PFSK-1 (cell line): Measurements from ENCODE around the gene STRIP2.

ENCODE experiments used
- POLR2AphosphoS5 ChIP-seq: IDR thresholded peaks from 2 replicates; pipeline ENCODE4 v1.6.1; 2012; ENCODE audit warnings: low read depth, mild to moderate bottlenecking, control low read depth, low read length, moderate library complexity
- REST ChIP-seq, 2 experiments: IDR thresholded peaks; 2 replicates each; pipeline versions ENCODE4 v1.6.1 to v1.8.0; 2011 to 2012; ENCODE audit warnings: low read depth in 2 of 2, low read length in 2 of 2, control low read depth in 1 of 2, inconsistent platforms in 1 of 2, mild to moderate bottlenecking in 1 of 2, moderate library complexity in 1 of 2; ENCODE audit not compliant: insufficient read depth in 1 of 2
- SIN3A ChIP-seq: IDR thresholded peaks from 2 replicates; pipeline ENCODE4 v1.6.1; 2012; ENCODE audit warnings: mild to moderate bottlenecking, low read length, moderate library complexity, borderline replicate concordance; ENCODE audit not compliant: insufficient read depth
- TAF1 ChIP-seq: IDR thresholded peaks from 2 replicates; pipeline ENCODE4 v1.6.1; 2012; ENCODE audit warnings: low read length, control low read depth, borderline replicate concordance; ENCODE audit not compliant: insufficient read depth

GRCh38 chr7:129513546-129513945, 79.3 kb downstream of the STRIP2 start:
- TF ChIP-seq POLR2AphosphoS5 (no peak), TAF1 (no peak), REST (IDR thresholded peaks at IDR 0.05; ENCODE audit: insufficient read depth in 1 of 2, low read depth in 2 of 2, low read length in 2 of 2) (no peak), SIN3A (no peak)
